ENCODE data around the gene SYNDIG1.

The SYNDIG1 gene

DNA sequence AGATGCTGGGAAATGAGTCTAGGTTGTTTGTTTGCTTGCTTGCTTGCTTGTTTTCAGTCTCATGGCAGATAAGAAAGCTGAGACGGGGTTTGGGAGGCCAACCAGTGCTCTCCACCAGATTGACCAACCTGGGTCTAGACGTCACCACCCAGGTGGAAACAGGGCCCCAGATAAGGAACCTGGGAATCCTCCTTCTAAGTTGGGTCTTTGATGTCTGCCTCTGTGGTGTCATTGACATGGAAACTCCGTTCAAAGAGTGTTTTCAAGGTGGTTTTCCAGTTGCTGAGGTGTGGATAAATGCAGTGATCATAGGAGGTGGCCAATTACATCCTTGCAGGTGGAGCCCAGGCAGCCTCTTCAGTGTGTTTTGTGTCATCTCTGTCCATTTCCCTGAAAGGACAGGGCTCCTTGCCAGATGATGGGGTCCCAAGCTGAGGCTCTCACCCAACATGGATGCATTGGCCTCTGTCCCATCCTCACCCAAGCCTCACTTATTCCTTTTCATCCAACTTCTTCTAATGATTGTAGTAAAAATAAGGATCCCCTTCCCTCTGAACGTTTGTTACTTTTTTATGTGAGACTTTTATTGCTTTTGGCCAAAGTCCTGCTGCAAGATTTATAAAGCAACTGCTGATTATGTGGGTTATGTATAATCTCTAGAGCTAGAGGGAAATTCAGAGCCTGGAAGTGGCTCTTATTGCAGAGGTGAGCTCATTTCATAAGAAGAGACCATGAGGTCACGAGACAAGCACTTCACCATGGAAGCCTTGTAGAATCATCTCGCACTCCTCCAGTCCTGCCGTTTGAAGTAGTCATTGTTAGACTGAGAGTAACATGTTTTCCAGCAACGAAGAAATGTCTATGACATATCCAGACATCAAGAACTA, 32.0 kb upstream of the SYNDIG1 start:
- no peaks in the 10 kb centered on the region for H3K79me2 ChIP-seq (ENCODE audit: control insufficient read depth, insufficient read depth, low read length)
- no peak for DNase-seq
- no peak overlapping the region for H3K4me3 ChIP-seq (ENCODE audit: low read length)
- H3K4ac ChIP-seq (ENCODE audit: low read depth, low read length), result no peak overlapping the region
- H3K27me3 ChIP-seq (ENCODE audit: insufficient read depth, low read length, poor library complexity), result no peaks in the 10 kb centered on the region
- no peak overlapping the region for H4K8ac ChIP-seq (ENCODE audit: low read depth, low read length)
- H3K79me1 ChIP-seq (ENCODE audit: low read length), result no peaks in the 10 kb centered on the region
- H2BK15ac ChIP-seq (replicated peaks; ENCODE audit: low read depth), result no peak overlapping the region
- H3K4me1 ChIP-seq (ENCODE audit: control insufficient read depth, low read depth, low read length), result no peaks in the 10 kb centered on the region
- WGBS (ENCODE audit: extremely low coverage, insufficient coverage, low lambda C conversion rate), result no CpG with 5 or more reads among the region's 8 CpGs
- no peak overlapping the region for H3K27ac ChIP-seq (ENCODE audit: low read depth, low read length)
- no peaks in the 10 kb centered on the region for H3K36me3 ChIP-seq (ENCODE audit: control insufficient read depth, insufficient read depth, low read length)
- no peak overlapping the region for H2BK5ac ChIP-seq (ENCODE audit: low read length)
- no peak overlapping the region for H3K56ac ChIP-seq (ENCODE audit: low read length)
- H2AK5ac ChIP-seq (ENCODE audit: low read length), result no peak overlapping the region
- H3K23ac ChIP-seq (ENCODE audit: low read length), result no peak overlapping the region
- H4K5ac ChIP-seq (ENCODE audit: low read length), result no peak overlapping the region
- H2BK120ac ChIP-seq (ENCODE audit: low read depth, low read length), result no peak overlapping the region
- no peak overlapping the region for H3K4me2 ChIP-seq (ENCODE audit: low read length)
- no peak overlapping the region for H3K9ac ChIP-seq (ENCODE audit: low read length)
- H3K18ac ChIP-seq (ENCODE audit: low read length), result no peak overlapping the region

DNA sequence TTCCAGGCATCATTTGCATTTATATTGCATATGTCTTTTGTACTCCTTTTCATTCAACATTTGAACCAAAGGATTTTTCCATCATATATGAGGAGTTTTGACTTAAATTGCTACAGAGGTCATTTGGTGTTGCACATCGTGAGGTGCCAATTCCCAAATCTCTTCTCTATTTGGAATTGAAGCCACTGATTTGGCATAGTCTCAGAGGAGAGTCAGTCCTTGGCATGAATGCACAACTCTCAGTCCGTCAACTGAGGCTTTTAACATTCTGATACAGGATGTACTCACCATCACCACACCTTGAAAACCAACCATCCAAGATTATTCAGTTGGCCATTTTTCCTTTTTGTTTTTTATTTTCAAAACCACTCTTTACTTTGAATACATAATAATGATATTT, 31.1 kb upstream of the SYNDIG1 start:
- Histone ChIP-seq H4K8ac (ENCODE audit: low read depth, low read length) (no peak overlapping the region), H3K36me3 (ENCODE audit: control insufficient read depth, insufficient read depth, low read length) (no peaks in the 10 kb centered on the region), H3K4me3 (ENCODE audit: low read length) (no peak overlapping the region), H2BK5ac (ENCODE audit: low read length) (no peak overlapping the region), H3K4me1 (ENCODE audit: control insufficient read depth, low read depth, low read length) (peaks cover 5% of the 10 kb centered on the region), H3K23ac (ENCODE audit: low read length) (no peak overlapping the region), H3K4me2 (ENCODE audit: low read length) (no peak overlapping the region), H3K27me3 (ENCODE audit: insufficient read depth, low read length, poor library complexity) (no peaks in the 10 kb centered on the region), H3K79me1 (ENCODE audit: low read length) (no peaks in the 10 kb centered on the region), H2BK120ac (ENCODE audit: low read depth, low read length) (no peak overlapping the region), H3K4ac (ENCODE audit: low read depth, low read length) (no peak overlapping the region), H4K5ac (ENCODE audit: low read length) (no peak overlapping the region), H3K27ac (ENCODE audit: low read depth, low read length) (no peak overlapping the region), H3K18ac (ENCODE audit: low read length) (no peak overlapping the region), H2AK5ac (ENCODE audit: low read length) (no peak overlapping the region), H2BK15ac (replicated peaks; ENCODE audit: low read depth) (no peak overlapping the region), H3K56ac (ENCODE audit: low read length) (no peak overlapping the region), H3K79me2 (ENCODE audit: control insufficient read depth, insufficient read depth, low read length) (no peaks in the 10 kb centered on the region), H3K9ac (ENCODE audit: low read length) (no peak overlapping the region)
- DNase-seq, result no peak
- WGBS (ENCODE audit: extremely low coverage, insufficient coverage, low lambda C conversion rate), result no CpG with 5 or more reads among the region's 2 CpGs

DNA sequence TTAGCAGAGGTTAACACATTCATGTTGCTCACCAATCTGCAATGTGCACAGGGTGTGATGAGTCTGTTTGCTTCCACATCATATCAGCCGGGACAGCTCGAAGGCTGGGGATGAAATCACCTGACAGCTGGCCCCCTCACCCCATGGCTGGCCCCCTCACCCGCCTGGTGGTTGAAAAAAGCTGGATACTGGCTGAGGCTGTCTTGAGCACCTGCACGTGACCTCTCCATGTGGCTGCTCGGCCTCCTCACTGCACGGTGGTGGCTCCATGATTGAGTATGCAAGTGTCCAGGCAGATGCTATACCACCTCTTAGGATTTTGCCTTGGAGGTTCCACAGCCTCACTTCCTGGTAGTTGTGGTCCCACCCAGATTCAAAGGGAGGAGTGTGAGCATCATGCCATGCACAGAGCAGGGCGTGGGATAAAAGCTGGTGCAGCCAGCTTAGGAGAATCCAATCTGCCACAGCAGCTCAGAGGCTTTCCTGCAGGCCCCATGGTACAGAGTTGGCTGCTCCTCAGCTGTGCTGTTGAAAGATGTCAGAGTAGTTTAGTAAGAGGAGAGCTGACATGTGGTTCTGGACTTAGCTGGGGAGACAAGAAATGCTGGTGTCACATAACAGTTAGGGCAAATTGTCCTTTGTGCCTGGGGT, 29.6 kb upstream of the SYNDIG1 start:
- no peak for DNase-seq
- Histone ChIP-seq H3K79me2 (ENCODE audit: control insufficient read depth, insufficient read depth, low read length) (no peaks in the 10 kb centered on the region), H3K23ac (ENCODE audit: low read length) (no peak overlapping the region), H3K36me3 (ENCODE audit: control insufficient read depth, insufficient read depth, low read length) (no peaks in the 10 kb centered on the region), H3K18ac (ENCODE audit: low read length) (no peak overlapping the region), H3K27ac (ENCODE audit: low read depth, low read length) (no peak overlapping the region), H2BK5ac (ENCODE audit: low read length) (no peak overlapping the region), H3K4ac (ENCODE audit: low read depth, low read length) (no peak overlapping the region), H3K79me1 (ENCODE audit: low read length) (no peaks in the 10 kb centered on the region), H3K4me1 (ENCODE audit: control insufficient read depth, low read depth, low read length) (peaks cover 14% of the 10 kb centered on the region), H3K56ac (ENCODE audit: low read length) (no peak overlapping the region), H3K4me2 (ENCODE audit: low read length) (no peak overlapping the region), H3K9ac (ENCODE audit: low read length) (no peak overlapping the region), H4K8ac (ENCODE audit: low read depth, low read length) (no peak overlapping the region), H2BK15ac (replicated peaks; ENCODE audit: low read depth) (no peak overlapping the region), H3K4me3 (ENCODE audit: low read length) (no peak overlapping the region), H4K5ac (ENCODE audit: low read length) (no peak overlapping the region), H2AK5ac (ENCODE audit: low read length) (no peak overlapping the region), H3K27me3 (ENCODE audit: insufficient read depth, low read length, poor library complexity) (no peaks in the 10 kb centered on the region), H2BK120ac (ENCODE audit: low read depth, low read length) (no peak overlapping the region)
- WGBS (ENCODE audit: extremely low coverage, insufficient coverage, low lambda C conversion rate), result no CpG with 5 or more reads among the region's 7 CpGs

DNA sequence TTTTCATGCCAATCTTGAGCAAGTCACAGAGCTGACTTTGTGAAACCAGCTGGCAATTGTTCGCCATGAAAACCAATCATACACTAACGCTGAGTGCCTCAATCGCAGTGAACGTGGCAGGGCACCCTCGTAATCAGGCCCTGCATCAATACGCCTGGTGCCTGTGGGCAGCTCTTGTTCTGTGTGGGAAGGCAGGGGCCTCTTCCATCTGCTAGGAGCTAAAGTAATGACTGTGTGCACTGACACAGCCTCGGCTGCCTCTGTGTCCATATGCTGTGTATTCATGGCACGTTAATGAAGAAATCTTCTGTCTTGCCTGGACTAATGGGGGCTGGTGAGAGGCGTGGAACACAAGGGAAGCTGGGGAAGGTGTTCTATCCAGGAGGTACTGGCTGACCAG, 27.8 kb upstream of the SYNDIG1 start:
- H2BK15ac ChIP-seq (replicated peaks; ENCODE audit: low read depth), result no peak overlapping the region
- no peaks in the 10 kb centered on the region for H3K79me2 ChIP-seq (ENCODE audit: control insufficient read depth, insufficient read depth, low read length)
- H2AK5ac ChIP-seq (ENCODE audit: low read length), result no peak overlapping the region

DNA sequence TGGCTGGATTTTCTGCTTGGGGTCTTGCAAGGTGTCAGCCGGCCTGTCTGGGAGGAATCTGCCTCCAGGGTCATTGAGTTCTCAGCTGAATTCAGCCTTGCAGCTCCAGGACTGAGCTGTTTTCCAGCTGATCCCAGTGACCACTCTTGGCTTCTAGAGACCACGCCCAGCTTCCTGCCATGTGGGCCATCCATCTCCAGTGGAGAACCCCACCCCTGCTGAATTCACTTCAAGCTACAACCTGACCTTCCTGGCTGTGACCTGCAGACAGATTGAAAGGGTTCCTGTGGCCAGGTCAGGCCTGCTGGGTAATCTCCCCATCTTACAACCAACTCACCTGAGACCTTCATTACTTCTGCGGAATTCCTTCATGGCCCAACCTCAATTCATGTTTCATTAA, 26.5 kb upstream of the SYNDIG1 start:
- peak overlapping the region; percentile 33 for H2BK5ac ChIP-seq (ENCODE audit: low read length)
- no peak overlapping the region for H3K18ac ChIP-seq (ENCODE audit: low read length)
- peak overlapping the region; percentile 25 for H3K27ac ChIP-seq (ENCODE audit: low read depth, low read length)
- H4K8ac ChIP-seq (ENCODE audit: low read depth, low read length), result no peak overlapping the region
- peak overlapping the region; percentile 39 for H3K56ac ChIP-seq (ENCODE audit: low read length)
- H3K79me1 ChIP-seq (ENCODE audit: low read length), result no peaks in the 10 kb centered on the region
- no peak overlapping the region for H2AK5ac ChIP-seq (ENCODE audit: low read length)
- H3K36me3 ChIP-seq (ENCODE audit: control insufficient read depth, insufficient read depth, low read length), result no peaks in the 10 kb centered on the region
- H2BK15ac ChIP-seq (replicated peaks; ENCODE audit: low read depth), result no peak overlapping the region
- no peak overlapping the region for H3K23ac ChIP-seq (ENCODE audit: low read length)
- DNase-seq, result no peak
- no peak overlapping the region for H3K4me3 ChIP-seq (ENCODE audit: low read length)
- peaks cover 24% of the 10 kb centered on the region for H3K4me1 ChIP-seq (ENCODE audit: control insufficient read depth, low read depth, low read length)
- H3K79me2 ChIP-seq (ENCODE audit: control insufficient read depth, insufficient read depth, low read length), result no peaks in the 10 kb centered on the region
- H4K5ac ChIP-seq (ENCODE audit: low read length), result no peak overlapping the region
- WGBS (ENCODE audit: extremely low coverage, insufficient coverage, low lambda C conversion rate), result no CpG with 5 or more reads among the region's 3 CpGs
- H3K4me2 ChIP-seq (ENCODE audit: low read length), result no peak overlapping the region
- H2BK120ac ChIP-seq (ENCODE audit: low read depth, low read length), result no peak overlapping the region
- H3K27me3 ChIP-seq (ENCODE audit: insufficient read depth, low read length, poor library complexity), result no peaks in the 10 kb centered on the region
- no peak overlapping the region for H3K4ac ChIP-seq (ENCODE audit: low read depth, low read length)
- H3K9ac ChIP-seq (ENCODE audit: low read length), result no peak overlapping the region

More for the DNA sequence above, 27.8 kb upstream of the SYNDIG1 start:
- Histone ChIP-seq H3K9ac (ENCODE audit: low read length) (no peak overlapping the region), H3K4me3 (ENCODE audit: low read length) (no peak overlapping the region), H3K56ac (ENCODE audit: low read length) (no peak overlapping the region), H3K27ac (ENCODE audit: low read depth, low read length) (no peak overlapping the region), H3K4me1 (ENCODE audit: control insufficient read depth, low read depth, low read length) (peaks cover 24% of the 10 kb centered on the region), H3K18ac (ENCODE audit: low read length) (no peak overlapping the region), H3K23ac (ENCODE audit: low read length) (no peak overlapping the region), H3K4ac (ENCODE audit: low read depth, low read length) (no peak overlapping the region), H3K36me3 (ENCODE audit: control insufficient read depth, insufficient read depth, low read length) (no peaks in the 10 kb centered on the region), H3K4me2 (ENCODE audit: low read length) (no peak overlapping the region), H3K27me3 (ENCODE audit: insufficient read depth, low read length, poor library complexity) (no peaks in the 10 kb centered on the region), H2BK5ac (ENCODE audit: low read length) (no peak overlapping the region), H3K79me1 (ENCODE audit: low read length) (no peaks in the 10 kb centered on the region), H2BK120ac (ENCODE audit: low read depth, low read length) (no peak overlapping the region), H4K5ac (ENCODE audit: low read length) (no peak overlapping the region), H4K8ac (ENCODE audit: low read depth, low read length) (no peak overlapping the region)
- no peak for DNase-seq
- WGBS (ENCODE audit: extremely low coverage, insufficient coverage, low lambda C conversion rate), result no CpG with 5 or more reads among the region's 9 CpGs

Data from mesendoderm (in vitro differentiated cells).